PFSK-1 (cell line): Measurements from ENCODE around the gene NKAIN4.

ENCODE experiments used
- SIN3A ChIP-seq: IDR thresholded peaks from 2 replicates; pipeline ENCODE4 v1.6.1; 2012; ENCODE audit warnings: mild to moderate bottlenecking, low read length, moderate library complexity, borderline replicate concordance; ENCODE audit not compliant: insufficient read depth
- TAF1 ChIP-seq: IDR thresholded peaks from 2 replicates; pipeline ENCODE4 v1.6.1; 2012; ENCODE audit warnings: low read length, control low read depth, borderline replicate concordance; ENCODE audit not compliant: insufficient read depth

DNA sequence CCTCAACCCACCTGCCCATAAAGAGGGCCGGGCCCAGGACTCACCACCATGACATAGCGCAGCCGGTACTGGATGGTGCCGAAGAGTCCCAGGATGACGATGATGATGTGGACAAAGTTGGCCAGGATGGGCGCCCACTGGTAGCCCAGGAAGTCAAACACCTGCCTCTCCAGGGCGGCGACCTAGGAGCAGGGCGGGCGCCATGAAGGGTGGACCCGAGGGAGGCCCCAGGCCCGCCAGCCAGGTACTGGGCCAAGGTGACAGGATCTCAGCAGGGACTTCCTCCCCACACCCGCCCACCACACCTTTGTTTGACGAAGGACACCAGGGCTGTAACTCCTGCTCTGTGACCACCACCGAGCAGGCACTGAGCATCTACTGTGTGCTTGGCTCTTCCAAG lies 4.4 kb downstream of the NKAIN4 start:
- TF ChIP-seq TAF1: no peak
- no peak for TF ChIP-seq SIN3A
